HepG2 (cell line): Measurements from ENCODE around the gene RPS19. TPM values are rescaled to one million over a fixed set of nuclear protein-coding genes. Genes with fewer than 3 reads are reported as not detected.
A peak's percentile ranks its signal among the peaks of the same experiment; 100 is the strongest.

ENCODE experiments used
- AGO2 ChIP-seq: fragments of 200-400 bp; formaldehyde crosslinking; optimal IDR thresholded peaks from 2 replicates; pipeline ENCODE3; 2017; ENCODE audit warnings: mild to moderate bottlenecking, low read depth, low read length, moderate library complexity
- FOXJ3 ChIP-seq: sonication (generic); formaldehyde crosslinking; IDR thresholded peaks from 2 replicates; pipeline ENCODE4 v1.4.0; 2020; ENCODE audit warnings: missing genetic modification reagents, mild to moderate bottlenecking, borderline replicate concordance
- MLXIP ChIP-seq: sonication (generic); formaldehyde crosslinking; IDR thresholded peaks from 2 replicates; pipeline ENCODE4 v1.9.0; 2021; ENCODE audit warnings: missing genetic modification reagents, borderline replicate concordance
- NFE2 ChIP-seq: sonication (generic); formaldehyde crosslinking; IDR thresholded peaks from 2 replicates; pipeline ENCODE4 v1.4.0; 2020; ENCODE audit warnings: missing genetic modification reagents
- NFKB2 ChIP-seq: sonication (generic); formaldehyde crosslinking; IDR thresholded peaks from 2 replicates; pipeline ENCODE4 v1.4.0; 2020; ENCODE audit warnings: missing genetic modification reagents, borderline replicate concordance
- NR2F1 ChIP-seq, 2 experiments: fragments of 450-650 bp in 1 of 2; formaldehyde crosslinking in 1 of 2; IDR thresholded peaks; 2 replicates each; pipeline versions ENCODE4 v1.5.0 to v1.6.1; 2016 to 2020; ENCODE audit warnings: mild to moderate bottlenecking in 1 of 2, missing compliant biosample characterization in 1 of 2, missing genetic modification reagents in 1 of 2, moderate library complexity in 1 of 2
- PAF1 ChIP-seq: IDR thresholded peaks from 2 replicates; pipeline ENCODE4 v1.6.1; 2016; ENCODE audit warnings: missing genetic modification reagents, missing compliant biosample characterization
- SALL1 ChIP-seq: sonication (generic); formaldehyde crosslinking; IDR thresholded peaks from 2 replicates; pipeline ENCODE4 v1.8.0; 2022; ENCODE audit warnings: mild to moderate bottlenecking, missing genetic modification reagents
- SMC3 ChIP-seq: IDR thresholded peaks from 2 replicates; pipeline ENCODE4 v1.6.1; 2011; ENCODE audit warnings: low read length, improper control_type of control experiment
- UBTF ChIP-seq: sonication (generic); formaldehyde crosslinking; IDR thresholded peaks from 2 replicates; pipeline ENCODE4 v1.4.0; 2020; ENCODE audit warnings: mild to moderate bottlenecking, missing genetic modification reagents
- XRCC5 ChIP-seq: fragments of 200-400 bp; formaldehyde crosslinking; optimal IDR thresholded peaks from 2 replicates; pipeline ENCODE3; 2017; ENCODE audit warnings: mild to moderate bottlenecking, low read length
- ZBTB1 ChIP-seq: sonication (generic); formaldehyde crosslinking; IDR thresholded peaks from 2 replicates; pipeline ENCODE4 v1.4.0; 2020; ENCODE audit warnings: missing genetic modification reagents, borderline replicate concordance
- ZNF12 ChIP-seq: sonication (generic); formaldehyde crosslinking; IDR thresholded peaks from 2 replicates; pipeline ENCODE4 v1.5.0; 2020; ENCODE audit warnings: missing genetic modification reagents
- ZNF121 ChIP-seq: sonication (generic); formaldehyde crosslinking; IDR thresholded peaks from 2 replicates; pipeline ENCODE4 v1.5.0; 2020; ENCODE audit warnings: mild to moderate bottlenecking, missing genetic modification reagents
- ZNF674 ChIP-seq: sonication (generic); formaldehyde crosslinking; IDR thresholded peaks from 2 replicates; pipeline ENCODE4 v1.5.0; 2020; ENCODE audit warnings: low read depth, mild to moderate bottlenecking, missing genetic modification reagents
- ZNF790 ChIP-seq: sonication (generic); formaldehyde crosslinking; IDR thresholded peaks from 2 replicates; pipeline ENCODE4 v1.8.0; 2022; ENCODE audit warnings: missing genetic modification reagents, mild to moderate bottlenecking, borderline replicate concordance
- ZSCAN22 ChIP-seq: sonication (generic); formaldehyde crosslinking; IDR thresholded peaks from 2 replicates; pipeline ENCODE4 v1.4.0; 2020; ENCODE audit warnings: mild to moderate bottlenecking, missing genetic modification reagents
- polyA plus RNA-seq, 8 experiments: library from polyadenylated mRNA; depleted of rRNA in 3 of 8; stranded (reverse) in 7 of 8; unstranded in 1 of 8; fragments of >200 nt; fragmentation: Illumina TruSeq in 4 of 8; extraction: Trizol in 4 of 8; gene quantifications; 2 replicates each; pipeline versions ENCODE4 v1.2.1 to v1.2.3, GENCODE V29; 2011 to 2016; ENCODE audit warnings: low read depth in 4 of 8, missing spikeins in 1 of 8, mixed read lengths in 1 of 8; ENCODE audit not compliant: insufficient read depth in 1 of 8
- total RNA-seq, 5 experiments: library from RNA; depleted of rRNA; stranded (reverse); fragments of >200 nt; fragmentation: Illumina TruSeq; extraction: Trizol; gene quantifications; 2 replicates each; pipeline ENCODE4 v1.2.3, GENCODE V29; 2016; ENCODE audit warnings: low read depth in 1 of 5
- TF ChIP-seq, protein P1 (sequence below): sonication (generic); formaldehyde crosslinking; conservative IDR thresholded peaks from 2 replicates; pipeline ENCODE4 v1.5.0; 2020; ENCODE audit warnings: missing genetic modification reagents
- TF ChIP-seq, protein P2 (sequence below): sonication (generic); formaldehyde crosslinking; conservative IDR thresholded peaks from 2 replicates; pipeline ENCODE4 v1.8.0; 2022; ENCODE audit warnings: low read depth, missing genetic modification reagents
- TF ChIP-seq, protein P3 (sequence below): sonication (generic); formaldehyde crosslinking; IDR thresholded peaks from 2 replicates; pipeline ENCODE4 v1.4.0; 2020; ENCODE audit warnings: missing genetic modification reagents, low read depth, mild to moderate bottlenecking, borderline replicate concordance

RPS19 gene
- total and polyA plus RNA-seq, 2 of the 13 experiments (the other 11 are each of a cell fraction or from before 2014, with no cell fraction given), result 1,983 to 4,758 TPM

DNA sequence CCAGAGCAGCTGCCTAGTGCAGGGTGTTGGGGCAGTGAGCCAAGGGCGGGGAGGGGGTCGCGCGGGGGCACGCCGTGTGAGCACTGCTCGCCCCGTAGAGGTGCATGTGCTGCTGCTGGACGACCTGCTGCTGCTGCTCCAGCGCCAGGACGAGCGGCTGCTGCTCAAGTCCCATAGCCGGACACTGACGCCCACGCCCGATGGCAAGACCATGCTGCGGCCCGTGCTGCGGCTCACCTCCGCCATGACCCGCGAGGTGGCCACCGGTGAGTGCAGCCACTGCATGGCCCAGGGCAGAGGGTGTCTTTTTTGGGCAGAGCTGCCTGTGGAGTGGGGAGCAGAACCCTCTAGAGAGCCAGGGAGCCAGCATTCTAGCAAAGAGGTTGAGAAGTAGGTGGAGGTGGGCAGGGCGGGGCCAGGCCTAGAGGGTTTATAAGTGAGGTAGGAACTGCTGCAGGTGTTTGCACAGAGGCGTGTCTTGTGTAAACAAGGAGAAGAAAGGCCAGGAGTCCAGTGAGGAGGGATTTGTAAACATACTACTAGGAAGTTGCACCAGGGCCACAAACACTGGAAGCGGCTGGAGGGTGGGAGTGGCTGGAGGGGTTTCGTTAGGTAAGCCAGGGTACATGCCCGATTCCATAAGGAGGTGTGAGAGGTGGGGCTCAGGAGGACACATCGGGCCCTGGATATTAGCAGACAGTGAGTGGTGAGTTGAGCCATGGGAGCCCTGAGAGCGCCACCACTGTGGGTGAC lies 44.2 kb downstream of the RPS19 start (continued):
- TF ChIP-seq UBTF (CRISPR knock-in tag), result no peak
- no peak for TF ChIP-seq NFKB2 (CRISPR knock-in tag)
- no peak; the same call in 1 of the 2 replicates for TF ChIP-seq ZNF12 (CRISPR knock-in tag)
- no peak for TF ChIP-seq PAF1
- TF ChIP-seq, protein P1, sequence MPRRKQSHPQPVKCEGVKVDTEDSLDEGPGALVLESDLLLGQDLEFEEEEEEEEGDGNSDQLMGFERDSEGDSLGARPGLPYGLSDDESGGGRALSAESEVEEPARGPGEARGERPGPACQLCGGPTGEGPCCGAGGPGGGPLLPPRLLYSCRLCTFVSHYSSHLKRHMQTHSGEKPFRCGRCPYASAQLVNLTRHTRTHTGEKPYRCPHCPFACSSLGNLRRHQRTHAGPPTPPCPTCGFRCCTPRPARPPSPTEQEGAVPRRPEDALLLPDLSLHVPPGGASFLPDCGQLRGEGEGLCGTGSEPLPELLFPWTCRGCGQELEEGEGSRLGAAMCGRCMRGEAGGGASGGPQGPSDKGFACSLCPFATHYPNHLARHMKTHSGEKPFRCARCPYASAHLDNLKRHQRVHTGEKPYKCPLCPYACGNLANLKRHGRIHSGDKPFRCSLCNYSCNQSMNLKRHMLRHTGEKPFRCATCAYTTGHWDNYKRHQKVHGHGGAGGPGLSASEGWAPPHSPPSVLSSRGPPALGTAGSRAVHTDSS (CRISPR knock-in tag), result no peak
- TF ChIP-seq, protein P2, sequence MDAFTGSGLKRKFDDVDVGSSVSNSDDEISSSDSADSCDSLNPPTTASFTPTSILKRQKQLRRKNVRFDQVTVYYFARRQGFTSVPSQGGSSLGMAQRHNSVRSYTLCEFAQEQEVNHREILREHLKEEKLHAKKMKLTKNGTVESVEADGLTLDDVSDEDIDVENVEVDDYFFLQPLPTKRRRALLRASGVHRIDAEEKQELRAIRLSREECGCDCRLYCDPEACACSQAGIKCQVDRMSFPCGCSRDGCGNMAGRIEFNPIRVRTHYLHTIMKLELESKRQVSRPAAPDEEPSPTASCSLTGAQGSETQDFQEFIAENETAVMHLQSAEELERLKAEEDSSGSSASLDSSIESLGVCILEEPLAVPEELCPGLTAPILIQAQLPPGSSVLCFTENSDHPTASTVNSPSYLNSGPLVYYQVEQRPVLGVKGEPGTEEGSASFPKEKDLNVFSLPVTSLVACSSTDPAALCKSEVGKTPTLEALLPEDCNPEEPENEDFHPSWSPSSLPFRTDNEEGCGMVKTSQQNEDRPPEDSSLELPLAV (CRISPR knock-in tag), result no peak
- no peak for TF ChIP-seq NFE2
- TF ChIP-seq MLXIP (CRISPR knock-in tag), result no peak
- peak; percentile 59 for TF ChIP-seq XRCC5
- TF ChIP-seq ZNF674 (CRISPR knock-in tag), result no peak
- TF ChIP-seq ZNF790 (CRISPR knock-in tag), result no peak
- TF ChIP-seq, protein P3, sequence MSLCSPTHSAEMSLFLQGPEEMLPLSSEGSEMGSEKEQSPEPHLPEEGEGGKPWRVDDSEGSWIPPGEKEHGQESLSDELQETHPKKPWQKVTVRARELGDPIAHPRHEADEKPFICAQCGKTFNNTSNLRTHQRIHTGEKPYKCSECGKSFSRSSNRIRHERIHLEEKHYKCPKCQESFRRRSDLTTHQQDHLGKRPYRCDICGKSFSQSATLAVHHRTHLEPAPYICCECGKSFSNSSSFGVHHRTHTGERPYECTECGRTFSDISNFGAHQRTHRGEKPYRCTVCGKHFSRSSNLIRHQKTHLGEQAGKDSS (CRISPR knock-in tag), result no peak
- no peak for TF ChIP-seq SMC3
- no peak for TF ChIP-seq ZSCAN22 (CRISPR knock-in tag)
- TF ChIP-seq ZNF121, result no peak
- TF ChIP-seq FOXJ3 (CRISPR knock-in tag), result no peak
- no peak for TF ChIP-seq ZBTB1 (CRISPR knock-in tag)
- peak; percentile 49; the same call in 1 of the 2 replicates for TF ChIP-seq SALL1 (CRISPR knock-in tag)
- TF ChIP-seq AGO2, result no peak
- TF ChIP-seq NR2F1 (CRISPR knock-in tag; IDR thresholded peaks at IDR 0.05), result no peak
